ENCODE results near the gene GP1BB. TPM values are rescaled to one million over a fixed set of nuclear protein-coding genes. Genes with fewer than 3 reads are reported as not detected.

The GP1BB gene
- total and polyA plus RNA-seq, 2 of the 4 experiments (the other 2 are of a cell fraction) = 0.18 to 1.5 TPM

GRCh38 chr22:19739448-19739895 lies 16.1 kb downstream of the GP1BB start:
- H3K56ac ChIP-seq (ENCODE audit: extremely low read depth, insufficient read depth, low read length) = no peak overlapping the region
- H2BK15ac ChIP-seq (ENCODE audit: low read depth, low read length) = no peak overlapping the region
- H2AK5ac ChIP-seq (ENCODE audit: low read depth, low read length) = no peak overlapping the region
- H4K5ac ChIP-seq (ENCODE audit: low read depth, low read length) = no peak overlapping the region
- H3K27me3 ChIP-seq (ENCODE audit: control insufficient read depth, insufficient read depth, low read length) = peaks cover 7% of the 10 kb centered on the region; the same call in 1 of the 2 replicates
- 33% methylated on average over 4 of the region's 16 CpGs; no CpG with 5 or more reads in 1 of the 2 experiments for WGBS, 2 experiments (ENCODE audit: extremely low coverage in 2 of 2, insufficient read length in 1 of 2)
- no peaks in the 10 kb centered on the region for H3K36me3 ChIP-seq (ENCODE audit: control insufficient read depth, insufficient read depth, low read length)
- in situ Hi-C loops (cut with MboI; ENCODE audit: low sequenced_read_pairs) = no loop called here
- H3K4me3 ChIP-seq (ENCODE audit: insufficient read depth, low read depth, low read length) = no peak overlapping the region
- H3K4me1 ChIP-seq (ENCODE audit: control insufficient read depth, insufficient read depth, low read length) = peaks cover 2% of the 10 kb centered on the region; the same call in 1 of the 2 replicates
- no peak overlapping the region for H2BK20ac ChIP-seq (ENCODE audit: low read depth, low read length)
- no peak overlapping the region for H3K4ac ChIP-seq (ENCODE audit: low read depth, low read length)
- no peak overlapping the region for H3K4me2 ChIP-seq (ENCODE audit: low read depth, low read length)
- H2AFZ ChIP-seq (replicated peaks; ENCODE audit: low read length, poor library complexity) = no peak overlapping the region
- no peak overlapping the region for H3K27ac ChIP-seq (ENCODE audit: insufficient read depth, low read length)
- no peak overlapping the region for H2BK5ac ChIP-seq (ENCODE audit: low read depth, low read length, poor library complexity, severe bottlenecking)
- DNase-seq (no peak), ATAC-seq (ENCODE audit: low read depth) (no peak)
- intact Hi-C loops (cut with micrococcal nuclease) = no loop called here
- no peak overlapping the region for H2AK9ac ChIP-seq (replicated peaks; ENCODE audit: low read depth, low read length, poor library complexity)
- no peaks in the 10 kb centered on the region for H3K9me3 ChIP-seq (ENCODE audit: control insufficient read depth, insufficient read depth, low read length)
- H4K20me1 ChIP-seq (ENCODE audit: insufficient read depth, low read length) = no peaks in the 10 kb centered on the region; the same call in 1 of the 2 replicates
- H4K8ac ChIP-seq (ENCODE audit: low read depth in 2 of 2, low read length in 2 of 2) = no peak overlapping the region
- no peak overlapping the region for H4K91ac ChIP-seq (ENCODE audit: insufficient read depth, low read depth, low read length)
- dilution Hi-C loops (cut with HindIII; ENCODE audit: low sequenced_read_pairs, unreplicated experiment) = no loop called here
- POLR2A ChIA-PET (ENCODE audit: unreplicated experiment) = no interaction called here
- no peak overlapping the region for H3K9ac ChIP-seq (ENCODE audit: low read depth, low read length)
- no peak overlapping the region for H3K23ac ChIP-seq (ENCODE audit: low read depth, low read length)
- H3K9me1 ChIP-seq (ENCODE audit: insufficient read depth, low read length) = no peaks in the 10 kb centered on the region
- H3K14ac ChIP-seq (replicated peaks; ENCODE audit: low read depth, low read length) = no peak overlapping the region
- BruUV-seq (replicated peaks) = no TSS peak
- H3K18ac ChIP-seq (ENCODE audit: low read depth, low read length) = no peak overlapping the region
- H2BK120ac ChIP-seq (ENCODE audit: low read depth, low read length) = no peak overlapping the region
- no peak for TF ChIP-seq ELK1 (IDR thresholded peaks at IDR 0.05; ENCODE audit: borderline replicate concordance, low read depth, low read length)
- no peak for TF ChIP-seq RAD21 (IDR thresholded peaks at IDR 0.05; ENCODE audit: low read length)
- TF ChIP-seq CHD1 (IDR thresholded peaks at IDR 0.05; ENCODE audit: low read depth, low read length) = no peak
- TF ChIP-seq SMC3 (IDR thresholded peaks at IDR 0.05; ENCODE audit: low read depth, low read length) = no peak
- no peak for TF ChIP-seq MXI1 (IDR thresholded peaks at IDR 0.05; ENCODE audit: borderline replicate concordance, low read depth, low read length)
- TF ChIP-seq CEBPB (IDR thresholded peaks at IDR 0.05; ENCODE audit: low read depth, low read length) = no peak
- no peak for TF ChIP-seq CTCF (conservative IDR thresholded peaks at IDR 0.05; ENCODE audit: low read depth, low read length)
- TF ChIP-seq FOS (IDR thresholded peaks at IDR 0.05; ENCODE audit: low read depth, low read length) = no peak
- no peak for TF ChIP-seq RCOR1 (IDR thresholded peaks at IDR 0.05; ENCODE audit: insufficient replicate concordance, low read length)
- no peak for TF ChIP-seq MAZ (IDR thresholded peaks at IDR 0.05; ENCODE audit: borderline replicate concordance, low read depth, low read length)
- no peak for TF ChIP-seq NFE2L2 (IDR thresholded peaks at IDR 0.05; ENCODE audit: low read depth, low read length)
- TF ChIP-seq USF2 (IDR thresholded peaks at IDR 0.05; ENCODE audit: low read depth, low read length) = no peak
- no peak for TF ChIP-seq BHLHE40 (IDR thresholded peaks at IDR 0.05; ENCODE audit: low read depth, low read length)
- TF ChIP-seq POLR2A (IDR thresholded peaks at IDR 0.05; ENCODE audit: low read depth, low read length) = no peak
- no peak for TF ChIP-seq MAFK (IDR thresholded peaks at IDR 0.05; ENCODE audit: low read depth, low read length)
- TF ChIP-seq RFX5 (IDR thresholded peaks at IDR 0.05; ENCODE audit: low read depth, low read length) = no peak
- CTCF ChIA-PET = no interaction called here
- H3K79me1 ChIP-seq (ENCODE audit: low read depth in 1 of 2, low read length in 2 of 2) = no peaks in the 10 kb centered on the region

Data from IMR-90 (cell line).